Hepatocyte (in vitro differentiated cells): Measurements from ENCODE around the gene TRAPPC12.

Experiments
- EZH2 ChIP-seq: fragments of 200-600 bp; sonication (generic); IDR thresholded peaks from 2 replicates; pipeline ENCODE4 v1.6.1; 2016; ENCODE audit warnings: antibody characterized with exemption, mild to moderate bottlenecking, borderline replicate concordance
- EZH2phosphoT487 ChIP-seq: fragments of 200-600 bp; sonication (generic); IDR thresholded peaks from one replicate; pipeline ENCODE4 v1.6.1; 2018; ENCODE audit warnings: antibody characterized with exemption, mild to moderate bottlenecking, low read depth, moderate library complexity; ENCODE audit not compliant: unreplicated experiment, severe bottlenecking
- TF ChIP-seq, protein P1 (sequence below): fragments of 200-600 bp; sonication (generic); IDR thresholded peaks from 2 replicates; pipeline ENCODE4 v1.5.1; 2016; ENCODE audit warnings: antibody characterized with exemption, mild to moderate bottlenecking; ENCODE audit not compliant: poor library complexity

DNA sequence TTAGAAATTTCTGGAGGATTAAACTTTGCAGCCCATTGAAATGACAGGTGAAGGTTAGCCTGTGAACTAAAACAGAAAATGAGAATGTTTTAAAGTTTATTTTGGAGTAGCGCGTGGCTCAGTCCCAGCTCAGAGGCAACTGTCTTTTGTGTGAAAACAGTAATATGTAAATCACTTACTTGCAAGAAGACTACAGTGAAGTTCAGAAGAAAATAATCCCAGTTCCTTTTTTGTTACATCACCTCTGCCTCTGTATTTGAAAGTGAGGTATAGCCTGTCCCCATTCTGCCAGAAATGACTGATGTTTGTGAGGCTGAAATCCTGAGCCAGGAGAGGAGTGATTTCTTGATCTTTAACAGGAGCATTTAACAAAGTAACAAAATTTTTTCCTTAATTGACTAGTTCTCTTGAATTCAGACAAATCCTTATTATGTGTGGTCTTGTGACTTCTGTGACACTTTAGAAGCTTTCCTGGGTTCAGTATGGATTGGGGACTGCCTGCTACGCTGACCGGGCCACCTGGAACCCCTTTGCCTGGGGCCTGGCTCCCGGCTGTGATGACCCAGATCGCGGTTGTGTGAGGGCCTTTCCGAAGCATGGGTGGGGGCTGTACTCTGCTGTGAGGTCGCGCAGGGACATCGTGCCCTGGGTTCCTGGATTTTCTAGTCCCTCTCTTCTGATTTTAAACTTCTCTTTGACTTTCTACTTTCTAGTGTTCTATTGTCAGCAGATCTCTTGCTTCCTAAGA, 24.3 kb downstream of the TRAPPC12 start:
- TF ChIP-seq, protein P1, sequence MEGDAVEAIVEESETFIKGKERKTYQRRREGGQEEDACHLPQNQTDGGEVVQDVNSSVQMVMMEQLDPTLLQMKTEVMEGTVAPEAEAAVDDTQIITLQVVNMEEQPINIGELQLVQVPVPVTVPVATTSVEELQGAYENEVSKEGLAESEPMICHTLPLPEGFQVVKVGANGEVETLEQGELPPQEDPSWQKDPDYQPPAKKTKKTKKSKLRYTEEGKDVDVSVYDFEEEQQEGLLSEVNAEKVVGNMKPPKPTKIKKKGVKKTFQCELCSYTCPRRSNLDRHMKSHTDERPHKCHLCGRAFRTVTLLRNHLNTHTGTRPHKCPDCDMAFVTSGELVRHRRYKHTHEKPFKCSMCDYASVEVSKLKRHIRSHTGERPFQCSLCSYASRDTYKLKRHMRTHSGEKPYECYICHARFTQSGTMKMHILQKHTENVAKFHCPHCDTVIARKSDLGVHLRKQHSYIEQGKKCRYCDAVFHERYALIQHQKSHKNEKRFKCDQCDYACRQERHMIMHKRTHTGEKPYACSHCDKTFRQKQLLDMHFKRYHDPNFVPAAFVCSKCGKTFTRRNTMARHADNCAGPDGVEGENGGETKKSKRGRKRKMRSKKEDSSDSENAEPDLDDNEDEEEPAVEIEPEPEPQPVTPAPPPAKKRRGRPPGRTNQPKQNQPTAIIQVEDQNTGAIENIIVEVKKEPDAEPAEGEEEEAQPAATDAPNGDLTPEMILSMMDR, result no peak
- TF ChIP-seq EZH2 (no peak), EZH2phosphoT487 (no peak)
